HG03439 (cell line): Measurements from ENCODE around the gene ZNF467.
A peak's percentile ranks its signal among the peaks of the same experiment; 100 is the strongest.

Experiments
- ATAC-seq: cut with Tn5 transposase; IDR thresholded peaks from one replicate; pipeline ENCODE4 v1.9.1; 2021; ENCODE audit warnings: mild to moderate bottlenecking, moderate library complexity; ENCODE audit not compliant: unreplicated experiment

The ZNF467 gene

GRCh38 chr7:149716007-149716931, 57.1 kb downstream of the ZNF467 start:
- no peak for ATAC-seq

DNA sequence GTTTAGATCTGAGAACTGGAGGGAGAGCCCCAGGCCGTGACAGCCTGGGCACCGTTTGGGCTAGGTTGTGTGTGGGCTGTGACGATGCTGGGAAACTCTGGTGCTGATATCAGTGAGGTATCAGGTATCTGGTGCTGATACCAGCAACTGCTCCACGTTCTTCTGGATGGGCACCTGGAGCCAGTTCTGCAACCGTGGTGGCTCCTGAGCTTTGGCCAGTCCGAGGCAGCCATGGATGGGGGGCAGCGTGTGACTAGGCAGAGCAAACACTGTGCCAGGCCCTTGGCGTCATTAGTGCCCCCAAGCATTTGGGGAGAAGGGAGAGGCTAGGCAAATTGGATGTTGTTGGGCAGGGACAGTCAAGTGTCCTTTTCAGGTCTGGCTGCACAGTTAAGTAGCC, 57.9 kb downstream of the ZNF467 start:
- ATAC-seq, result no peak

- peak; percentile 33 for ATAC-seq
Measured at GRCh38 chr7:149714910-149715471, 58.4 kb downstream of the ZNF467 start.
